Measurements from ENCODE around the gene TLE5. TPM values are rescaled to one million over a fixed set of nuclear protein-coding genes. Genes with fewer than 3 reads are reported as not detected.

Gene TLE5
- total and polyA plus RNA-seq, 9 of the 15 experiments (the other 6 are each of a cell fraction or from before 2014, with no cell fraction given), result 2.0 to 347 (median 235) TPM

DNA sequence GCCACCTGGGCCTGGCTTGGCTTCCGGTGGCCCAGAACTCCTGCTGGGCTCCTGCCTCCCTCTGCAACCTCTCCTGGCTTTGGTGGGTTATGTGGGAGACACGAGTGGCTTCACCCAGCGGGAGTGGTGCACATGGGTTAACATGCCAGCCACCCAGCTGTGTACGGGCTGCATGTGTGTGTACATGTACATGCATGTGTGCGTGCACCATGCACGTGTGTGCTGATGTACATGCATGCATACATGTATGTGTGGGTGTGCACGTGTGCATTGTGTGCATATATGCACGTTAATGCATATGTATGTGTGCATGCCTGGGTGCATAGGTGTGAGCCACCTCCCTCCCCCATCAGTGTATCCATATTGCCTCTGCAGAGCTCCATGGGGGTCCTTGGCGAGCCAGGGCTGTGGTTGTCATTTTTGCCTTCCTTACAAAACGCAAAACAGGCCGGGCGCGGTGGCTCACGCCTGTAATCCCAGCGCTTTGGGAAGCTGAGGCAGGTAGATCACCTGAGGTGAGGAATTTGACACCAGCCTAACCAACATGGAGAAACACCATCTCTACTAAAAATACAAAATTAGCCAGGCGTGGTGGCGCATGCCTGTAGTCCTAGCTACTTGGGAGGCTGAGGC, 44.3 kb upstream of the TLE5 start:
- ChIA-PET CTCF (ENCODE audit: low intra/inter-chr PET ratio) (no interaction called here), POLR2A (interaction anchor here (1.2 kb wide), 1 partner anchor 11 kb away, joined by 3 read pairs; no protein-coding TSS in a partner anchor)
- DNase-seq (ENCODE audit: extremely low read depth in 1 of 4, low spot score in 3 of 4) (no peak), FAIRE-seq (no peak), ATAC-seq (no peak)
- peaks cover 9% of the 10 kb centered on the region; the same call in 1 of the 3 replicates for H3K36me3 ChIP-seq (ENCODE audit: control insufficient read depth, insufficient read depth, low read length)
- no peak overlapping the region for H3K27ac ChIP-seq (ENCODE audit: extremely low read depth, low read depth, low read length)
- no peaks in the 10 kb centered on the region for H3K27me3 ChIP-seq (ENCODE audit: control insufficient read depth in 2 of 2, insufficient read depth in 2 of 2, low read length in 2 of 2)
- no peak overlapping the region for H3K9ac ChIP-seq (ENCODE audit: insufficient read depth in 1 of 2, low read depth in 2 of 2, low read length in 2 of 2)
- intact Hi-C loops (cut with micrococcal nuclease), result loop anchor here (10.0 kb wide), 1 partner anchor 152 kb away; no protein-coding TSS in a partner anchor
- H4K20me1 ChIP-seq (replicated peaks; ENCODE audit: control insufficient read depth, insufficient read depth, low read length), result peaks cover 11% of the 10 kb centered on the region; the same call in 1 of the 2 replicates
- peaks cover 2 to 71% of the 10 kb centered on the region in 2 experiments; a peak in 3 of 5 replicates for H3K4me1 ChIP-seq (replicated peaks in 1 of 2; ENCODE audit: control insufficient read depth in 2 of 2, insufficient read depth in 2 of 2, low read length in 2 of 2)
- no TSS peak for BruUV-seq (replicated peaks)
- 89% methylated on average over 16 of the region's 17 CpGs for WGBS (ENCODE audit: insufficient coverage, low coverage, missing lambda C conversion rate)
- no peak for TF ChIP-seq TCF7L2 (IDR thresholded peaks at IDR 0.05; ENCODE audit: low read depth, low read length)
- TF ChIP-seq, protein P1, sequence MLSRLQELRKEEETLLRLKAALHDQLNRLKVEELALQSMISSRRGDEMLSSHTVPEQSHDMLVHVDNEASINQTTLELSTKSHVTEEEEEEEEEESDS (CRISPR knock-in tag; IDR thresholded peaks at IDR 0.05), result no peak
- TF ChIP-seq HMG20A (CRISPR knock-in tag; conservative IDR thresholded peaks at IDR 0.05), result no peak
- no peak for TF ChIP-seq ZBTB34 (CRISPR knock-in tag; IDR thresholded peaks at IDR 0.05)
- TF ChIP-seq ASH1L (IDR thresholded peaks at IDR 0.05; ENCODE audit: borderline replicate concordance, low read depth, partially characterized antibody), result no peak
- no peak for TF ChIP-seq LARP7 (IDR thresholded peaks at IDR 0.05)
- no peak for TF ChIP-seq CCNT2 (IDR thresholded peaks at IDR 0.05; ENCODE audit: borderline replicate concordance, extremely low read depth, insufficient read length, low read depth, low read length)
- TF ChIP-seq ETV5 (CRISPR knock-in tag; IDR thresholded peaks at IDR 0.05; ENCODE audit: low read depth), result no peak
- no peak overlapping the region for H3K4me2 ChIP-seq (ENCODE audit: insufficient read depth, low read length)
- H3K9me1 ChIP-seq (ENCODE audit: control insufficient read depth, insufficient read depth, low read length), result peaks cover 5% of the 10 kb centered on the region
- no peak overlapping the region for H2AFZ ChIP-seq (ENCODE audit: low read depth, low read length)
- no peaks in the 10 kb centered on the region for H3K9me3 ChIP-seq (replicated peaks; ENCODE audit: control insufficient read depth, insufficient read depth, low read depth, low read length)
- H3K79me2 ChIP-seq (ENCODE audit: control insufficient read depth, insufficient read depth, low read length), result peaks cover 74% of the 10 kb centered on the region
- in situ Hi-C loops (cut with MboI), result no loop called here
- no peak overlapping the region for H3K4me3 ChIP-seq

Measured in K562 (cell line).